Measurements from ENCODE around the gene C10orf88.
"Not testable (repeated sequence)": the region's sequence is repeated elsewhere in the genome, so short reads cannot be mapped to it uniquely, and the experiment has no call there.

DNA sequence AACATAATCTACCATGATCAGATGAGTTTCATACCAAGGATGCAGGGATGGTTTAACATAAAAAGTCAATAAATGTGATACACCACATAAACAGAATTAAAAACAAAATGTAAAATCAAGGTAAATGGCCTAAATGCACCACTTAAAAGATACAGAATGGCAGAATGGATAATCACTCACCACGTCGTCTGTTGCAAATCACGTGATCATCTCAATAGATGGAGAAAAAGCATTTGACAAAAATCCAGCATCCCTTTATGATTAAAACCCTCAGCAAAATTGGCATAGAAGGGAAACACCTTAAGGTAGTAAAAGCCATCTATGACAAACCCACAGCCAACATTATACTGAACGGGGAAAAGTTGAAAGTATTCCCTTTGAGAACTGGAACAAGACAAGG, 50.2 kb downstream of the C10orf88 start:
- not testable (repeated sequence) for TF ChIP-seq CTCF (conservative IDR thresholded peaks at IDR 0.05 in 1 of 2, IDR thresholded peaks at IDR 0.05 in 1 of 2; ENCODE audit: extremely low read depth in 1 of 2, insufficient read depth in 1 of 2, low read depth in 1 of 2, low read length in 2 of 2); EZH2 (IDR thresholded peaks at IDR 0.05; ENCODE audit: borderline replicate concordance, low read length)

Measured in mammary epithelial cell (primary cell).